Measurements from ENCODE around the gene L3MBTL3.

DNA sequence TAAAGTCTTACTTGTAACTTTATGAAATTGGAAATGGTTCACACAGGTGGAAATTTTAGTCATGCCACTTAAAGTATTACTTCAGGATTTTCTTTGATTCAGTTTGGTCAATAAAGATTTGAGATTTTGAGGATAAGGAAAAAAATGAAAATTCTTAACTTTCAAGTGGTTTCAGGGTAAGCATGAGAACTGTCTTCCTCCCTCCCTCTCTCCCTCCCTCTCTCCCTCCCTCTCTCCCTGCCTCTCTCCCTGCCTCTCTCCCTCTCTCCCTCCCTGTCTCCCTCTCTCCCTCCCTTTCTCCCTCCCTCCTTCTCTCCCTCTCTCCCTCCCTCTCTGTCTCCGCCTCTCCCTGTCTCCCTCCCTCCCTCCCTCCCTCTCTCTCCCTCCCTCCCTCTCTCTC is 36.9 kb downstream of the L3MBTL3 start:
- TF ChIP-seq, protein P1, sequence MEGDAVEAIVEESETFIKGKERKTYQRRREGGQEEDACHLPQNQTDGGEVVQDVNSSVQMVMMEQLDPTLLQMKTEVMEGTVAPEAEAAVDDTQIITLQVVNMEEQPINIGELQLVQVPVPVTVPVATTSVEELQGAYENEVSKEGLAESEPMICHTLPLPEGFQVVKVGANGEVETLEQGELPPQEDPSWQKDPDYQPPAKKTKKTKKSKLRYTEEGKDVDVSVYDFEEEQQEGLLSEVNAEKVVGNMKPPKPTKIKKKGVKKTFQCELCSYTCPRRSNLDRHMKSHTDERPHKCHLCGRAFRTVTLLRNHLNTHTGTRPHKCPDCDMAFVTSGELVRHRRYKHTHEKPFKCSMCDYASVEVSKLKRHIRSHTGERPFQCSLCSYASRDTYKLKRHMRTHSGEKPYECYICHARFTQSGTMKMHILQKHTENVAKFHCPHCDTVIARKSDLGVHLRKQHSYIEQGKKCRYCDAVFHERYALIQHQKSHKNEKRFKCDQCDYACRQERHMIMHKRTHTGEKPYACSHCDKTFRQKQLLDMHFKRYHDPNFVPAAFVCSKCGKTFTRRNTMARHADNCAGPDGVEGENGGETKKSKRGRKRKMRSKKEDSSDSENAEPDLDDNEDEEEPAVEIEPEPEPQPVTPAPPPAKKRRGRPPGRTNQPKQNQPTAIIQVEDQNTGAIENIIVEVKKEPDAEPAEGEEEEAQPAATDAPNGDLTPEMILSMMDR (conservative IDR thresholded peaks at IDR 0.05; ENCODE audit: low read depth in 2 of 2) = no peak
- TF ChIP-seq POLR2AphosphoS5 (IDR thresholded peaks at IDR 0.05; ENCODE audit: low read depth) = no peak

All from GM23338 (cell line).